ENCODE measurements around the gene MAOB.

DNA sequence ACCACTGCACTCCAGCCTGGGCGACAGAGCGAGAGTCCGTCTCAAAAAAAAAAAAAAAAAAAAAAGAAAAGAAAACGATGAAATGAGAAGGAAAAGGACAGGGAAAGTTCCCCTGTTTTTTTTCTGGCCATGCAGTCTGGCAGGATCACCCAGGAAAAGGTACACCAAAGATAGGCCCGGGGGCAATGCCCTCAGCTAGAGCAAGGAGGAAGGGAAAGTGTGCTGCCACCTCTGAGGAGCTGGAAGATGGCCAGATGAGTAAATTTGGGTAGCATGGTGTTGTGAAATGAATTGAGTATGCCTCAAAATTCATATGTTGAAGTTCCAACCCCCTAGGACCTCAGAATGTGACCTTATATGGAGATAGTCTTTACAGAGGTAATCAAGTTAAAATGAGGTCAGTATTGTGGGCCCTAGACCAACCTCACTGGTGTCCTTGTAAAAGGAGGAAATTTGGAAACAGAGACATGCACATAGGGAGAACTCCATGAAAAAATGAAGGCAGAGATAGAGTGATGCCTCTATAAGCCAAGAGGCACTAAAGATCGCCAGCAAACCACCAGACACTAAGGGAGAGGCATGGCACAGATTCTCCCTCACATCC is 28.9 kb downstream of the MAOB start:
- TF ChIP-seq CTCF (IDR thresholded peaks at IDR 0.05) (no peak), POLR2A (IDR thresholded peaks at IDR 0.05) (no peak)
